Pancreas (tissue), 10 donors: Measurements from ENCODE around the gene USP12. TPM values are rescaled to one million over a fixed set of nuclear protein-coding genes. Genes with fewer than 3 reads are reported as not detected.

Experiments used
- ATAC-seq, 4 donors: fragments of 200-7000 bp; cut with Tn5 transposase; one replicate each; pipeline versions ENCODE4 v1.8.0 to v1.9.1; 2020; ENCODE audit warnings: mild to moderate bottlenecking in 4 of 4, moderate library complexity in 4 of 4
- DNase-seq, 6 donors: peaks; one replicate each; pipeline ENCODE4 v3.0.0-alpha.2; 2020
- FAIRE-seq: peaks from 2 replicates; lab custom pipeline; 2012; peaks lifted over from hg19 to GRCh38; lab: Jason Lieb, UNC
- H3K27ac ChIP-seq, 4 donors: fragments of 200-600 bp; sonication (generic); 1 replicate in 3 of 4; 2 replicates in 1 of 4; pipeline versions ENCODE4 v1.5.0 to v1.8.0; 2020
- H3K27me3 ChIP-seq, 4 donors: fragments of 200-600 bp; one replicate each; pipeline ENCODE4 v1.8.0; 2021
- H3K36me3 ChIP-seq, 3 donors: fragments of 200-600 bp; sonication (generic) in 1 of 3; one replicate each; pipeline versions ENCODE4 v1.5.0 to v1.8.0; 2020 to 2021
- H3K4me1 ChIP-seq, 3 donors: fragments of 200-600 bp; one replicate each; pipeline ENCODE4 v1.8.0; 2021
- H3K4me3 ChIP-seq, 4 donors: fragments of 200-600 bp; sonication (generic) in 2 of 4; one replicate each; pipeline versions ENCODE4 v1.5.0 to v1.8.0; 2020 to 2021
- H3K9me3 ChIP-seq, 4 donors: fragments of 200-600 bp; one replicate each; pipeline ENCODE4 v1.8.0; 2021
- WGBS, 2 donors: extraction: QIAGEN DNeasy Blood & Tissue Kit; methylation state at CpG; one replicate each; pipeline ENCODE4 v1.1.7; 2013; 5-methylcytosine and 5-hydroxymethylcytosine counted together
- intact Hi-C, 3 donors: fragments of 100-400 bp; cut with DNase I; formaldehyde crosslinking; loops; one replicate each; pipeline versions ENCODE4 v1.11.1 to v1.14.2; 2022
- polyA plus RNA-seq, 2 donors: library from polyadenylated mRNA; stranded (reverse); fragments of 200-250 nt; gene quantifications; one replicate each; pipeline ENCODE4 v1.2.3, GENCODE V29; 2013
- total RNA-seq, 6 donors: library from RNA; stranded (reverse); fragmentation: NEBNext Ultra II Directional in 4 of 6; extraction: Animal tissue kit (Norgen Biotek cat#: 25700) in 4 of 6; gene quantifications; one replicate each; pipeline versions ENCODE4 v1.2.1 to v1.2.4, GENCODE V29; 2021 to 2023
- TF ChIP-seq, protein P1 (sequence below), 4 donors: fragments of 200-600 bp; sonication (generic) in 3 of 4; IDR thresholded peaks; one replicate each; pipeline versions ENCODE4 v1.5.0 to v1.8.0; 2021; ENCODE audit warnings: antibody characterized with exemption in 4 of 4
- donor health status: healthy with polysubstance abuse.
- donor health status: DM: no; HTN: no; CAD: no; lungs with moderate emphysema.
- donor health status: DM: no; HTN: no; CAD: no.
- donor health status: control.
- donor health status: control.
- donor health status: Bipolar disorder and iron deficiency.
- donor health status: DM: yes; HTN: yes; CAD: no.
- donor health status: DM: no; HTN: no; CAD: no.
- donor health status: DM: no; HTN: no; CAD: no.
- donor health status: DM: yes; HTN: yes; CAD: no.

USP12 gene
- total and polyA plus RNA-seq, 8 donors: 3.9 to 18.9 (median 9.4) TPM

DNA sequence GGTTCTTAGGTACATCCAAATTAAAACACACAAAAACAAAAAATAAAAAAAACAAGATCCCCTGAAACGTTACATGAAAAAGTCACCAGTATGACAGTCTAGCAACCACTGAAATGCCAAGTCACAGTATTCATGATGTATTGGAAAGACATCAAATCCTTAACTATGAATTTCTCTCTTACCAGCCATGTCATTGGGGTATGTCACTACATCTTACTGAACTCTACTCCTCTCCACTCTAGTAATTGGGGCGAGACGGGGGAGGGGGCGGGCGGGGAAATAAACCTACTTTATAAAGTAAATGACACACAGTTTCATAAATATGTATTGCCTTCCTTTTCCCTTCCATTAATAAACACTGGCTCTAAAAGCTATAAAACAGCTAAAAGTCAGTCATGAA is 65.5 kb downstream of the USP12 start:
- intact Hi-C loops: no loop called here
- Histone ChIP-seq H3K4me1 (no peaks in the 10 kb centered on the region), H3K4me3 (no peak overlapping the region), H3K27ac (no peak overlapping the region), H3K9me3 (peaks cover 0 to 3% (median 0%) of the 10 kb centered on the region in 4 donors), H3K36me3 (no peaks in the 10 kb centered on the region), H3K27me3 (no peaks in the 10 kb centered on the region)
- WGBS, 2 donors: 96 to 97% methylated on average over 5 of the region's 5 CpGs
- FAIRE-seq: no peak
- DNase-seq: no peak
- TF ChIP-seq, protein P1, sequence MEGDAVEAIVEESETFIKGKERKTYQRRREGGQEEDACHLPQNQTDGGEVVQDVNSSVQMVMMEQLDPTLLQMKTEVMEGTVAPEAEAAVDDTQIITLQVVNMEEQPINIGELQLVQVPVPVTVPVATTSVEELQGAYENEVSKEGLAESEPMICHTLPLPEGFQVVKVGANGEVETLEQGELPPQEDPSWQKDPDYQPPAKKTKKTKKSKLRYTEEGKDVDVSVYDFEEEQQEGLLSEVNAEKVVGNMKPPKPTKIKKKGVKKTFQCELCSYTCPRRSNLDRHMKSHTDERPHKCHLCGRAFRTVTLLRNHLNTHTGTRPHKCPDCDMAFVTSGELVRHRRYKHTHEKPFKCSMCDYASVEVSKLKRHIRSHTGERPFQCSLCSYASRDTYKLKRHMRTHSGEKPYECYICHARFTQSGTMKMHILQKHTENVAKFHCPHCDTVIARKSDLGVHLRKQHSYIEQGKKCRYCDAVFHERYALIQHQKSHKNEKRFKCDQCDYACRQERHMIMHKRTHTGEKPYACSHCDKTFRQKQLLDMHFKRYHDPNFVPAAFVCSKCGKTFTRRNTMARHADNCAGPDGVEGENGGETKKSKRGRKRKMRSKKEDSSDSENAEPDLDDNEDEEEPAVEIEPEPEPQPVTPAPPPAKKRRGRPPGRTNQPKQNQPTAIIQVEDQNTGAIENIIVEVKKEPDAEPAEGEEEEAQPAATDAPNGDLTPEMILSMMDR (IDR thresholded peaks at IDR 0.05): no peak
- no peak for ATAC-seq

DNA sequence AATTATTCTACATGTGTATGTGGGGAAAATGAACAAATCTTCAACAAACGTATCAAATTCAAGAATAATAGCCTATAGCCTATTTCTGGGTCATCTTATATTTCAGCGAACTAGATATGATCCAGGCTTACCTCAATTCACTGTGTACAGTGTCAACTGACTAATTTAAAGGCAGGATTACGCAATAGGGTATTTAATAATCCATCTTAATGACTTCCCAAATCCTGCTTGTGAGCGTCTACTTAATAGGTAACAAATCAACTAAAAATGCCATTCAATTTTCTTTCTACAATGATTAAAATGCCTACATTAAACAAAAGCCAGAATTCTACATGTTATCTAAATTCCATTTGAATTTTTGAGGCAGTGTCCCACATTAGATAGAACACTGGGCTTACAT is 67.0 kb downstream of the USP12 start:
- no peak overlapping the region for H3K4me3 ChIP-seq
- intact Hi-C loops: no loop called here
- FAIRE-seq (no peak), ATAC-seq (peak in 2 of 4 donors; percentile 46 to 51), DNase-seq (no peak)
- H3K27me3 ChIP-seq: no peaks in the 10 kb centered on the region
- peaks cover 0 to 3% (median 0%) of the 10 kb centered on the region in 4 donors for H3K9me3 ChIP-seq
- no peaks in the 10 kb centered on the region for H3K36me3 ChIP-seq
- H3K27ac ChIP-seq: no peak overlapping the region
- WGBS, 2 donors: 51% methylated on average over 4 of the region's 4 CpGs
- H3K4me1 ChIP-seq: no peaks in the 10 kb centered on the region
- TF ChIP-seq, protein P1 (IDR thresholded peaks at IDR 0.05): no peak

DNA sequence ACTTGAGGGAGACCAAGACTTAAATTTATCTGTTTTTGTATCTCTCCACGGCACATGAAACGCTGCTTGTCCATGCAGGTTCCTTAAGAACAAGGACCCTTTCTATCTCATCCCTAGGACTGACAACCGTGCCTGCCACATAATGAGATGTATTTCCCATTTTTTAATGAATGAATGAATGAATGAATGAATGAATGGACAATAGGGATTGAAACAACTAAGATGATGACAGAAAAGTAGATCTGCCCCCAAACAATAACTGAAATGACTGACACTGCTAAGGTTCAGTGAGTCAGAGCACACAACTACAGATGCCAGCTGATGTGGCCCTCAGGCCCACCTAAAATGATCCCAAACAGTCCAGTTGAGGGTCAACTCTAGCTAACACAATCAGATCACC is 69.8 kb downstream of the USP12 start:
- 94 to 99% methylated on average over 3 of the region's 3 CpGs for WGBS, 2 donors
- H3K9me3 ChIP-seq: no peaks in the 10 kb centered on the region

DNA sequence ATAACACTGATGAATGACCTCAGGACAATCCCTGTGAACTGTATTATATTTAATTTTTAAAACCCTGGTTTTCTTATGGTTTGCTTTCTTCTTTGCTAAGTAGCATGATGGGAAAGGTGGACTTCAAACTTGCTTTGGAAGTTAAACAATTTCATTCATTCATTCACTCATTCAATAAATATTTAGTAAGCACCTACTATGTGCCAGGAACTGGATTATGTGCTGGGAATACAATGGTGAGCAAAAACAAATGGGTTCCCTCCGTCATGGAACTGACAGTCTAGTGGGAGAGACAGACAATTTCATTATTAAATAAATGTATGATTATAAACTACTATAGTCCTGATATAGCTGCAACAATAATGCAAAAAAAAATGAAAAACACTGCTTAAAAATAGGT is 70.3 kb downstream of the USP12 start:
- intact Hi-C loops: no loop called here
- DNase-seq (no peak), ATAC-seq (no peak), FAIRE-seq (no peak)
- TF ChIP-seq, protein P1 (IDR thresholded peaks at IDR 0.05): no peak
- Histone ChIP-seq H3K4me3 (no peak overlapping the region), H3K36me3 (peaks cover 0 to 6% (median 0%) of the 10 kb centered on the region in 3 donors), H3K27ac (no peak overlapping the region), H3K9me3 (no peaks in the 10 kb centered on the region), H3K27me3 (no peaks in the 10 kb centered on the region), H3K4me1 (no peaks in the 10 kb centered on the region)
- WGBS, 2 donors: 97 to 98% methylated on average over 1 of the region's 1 CpG

More for the DNA sequence above, 69.8 kb downstream of the USP12 start:
- DNase-seq (no peak), FAIRE-seq (no peak), ATAC-seq (no peak)
- TF ChIP-seq, protein P1 (IDR thresholded peaks at IDR 0.05): no peak
- Histone ChIP-seq H3K4me3 (no peak overlapping the region), H3K36me3 (peaks cover 0 to 6% (median 0%) of the 10 kb centered on the region in 3 donors), H3K27ac (no peak overlapping the region), H3K4me1 (no peaks in the 10 kb centered on the region), H3K27me3 (no peaks in the 10 kb centered on the region)
- intact Hi-C loops: no loop called here

DNA sequence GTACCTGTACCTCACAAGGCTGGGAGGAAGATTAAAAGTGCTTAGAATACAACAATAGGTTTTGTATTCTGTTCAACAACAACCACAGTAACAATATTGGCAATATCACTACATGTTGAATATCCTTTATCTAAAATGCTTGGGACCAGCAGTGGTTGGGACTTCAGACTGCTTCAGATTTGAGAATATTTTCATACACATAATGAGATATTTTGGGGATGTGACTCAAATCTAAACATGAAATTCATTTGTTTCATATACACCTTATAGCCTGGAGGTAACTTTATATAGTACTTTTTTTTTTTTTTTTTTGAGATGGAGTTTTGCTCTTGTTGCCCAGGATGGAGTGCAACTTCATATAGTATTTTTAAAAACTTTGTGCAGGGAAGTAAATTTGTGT is 73.9 kb downstream of the USP12 start:
- TF ChIP-seq, protein P1 (IDR thresholded peaks at IDR 0.05): no peak
- H3K4me1 ChIP-seq: no peaks in the 10 kb centered on the region
- intact Hi-C loops: no loop called here

More for the DNA sequence above, 73.9 kb downstream of the USP12 start:
- Histone ChIP-seq H3K9me3 (no peaks in the 10 kb centered on the region), H3K27ac (no peak overlapping the region), H3K4me3 (no peak overlapping the region), H3K27me3 (no peaks in the 10 kb centered on the region), H3K36me3 (peaks cover 0 to 20% (median 0%) of the 10 kb centered on the region in 3 donors)
- ATAC-seq (no peak), FAIRE-seq (no peak), DNase-seq (no peak)
